ENCODE measurements around the gene BDKRB2. TPM values are rescaled to one million over a fixed set of nuclear protein-coding genes. Genes with fewer than 3 reads are reported as not detected.

BDKRB2 gene
- total RNA-seq, 2 experiments from 2014 or later: not detected

DNA sequence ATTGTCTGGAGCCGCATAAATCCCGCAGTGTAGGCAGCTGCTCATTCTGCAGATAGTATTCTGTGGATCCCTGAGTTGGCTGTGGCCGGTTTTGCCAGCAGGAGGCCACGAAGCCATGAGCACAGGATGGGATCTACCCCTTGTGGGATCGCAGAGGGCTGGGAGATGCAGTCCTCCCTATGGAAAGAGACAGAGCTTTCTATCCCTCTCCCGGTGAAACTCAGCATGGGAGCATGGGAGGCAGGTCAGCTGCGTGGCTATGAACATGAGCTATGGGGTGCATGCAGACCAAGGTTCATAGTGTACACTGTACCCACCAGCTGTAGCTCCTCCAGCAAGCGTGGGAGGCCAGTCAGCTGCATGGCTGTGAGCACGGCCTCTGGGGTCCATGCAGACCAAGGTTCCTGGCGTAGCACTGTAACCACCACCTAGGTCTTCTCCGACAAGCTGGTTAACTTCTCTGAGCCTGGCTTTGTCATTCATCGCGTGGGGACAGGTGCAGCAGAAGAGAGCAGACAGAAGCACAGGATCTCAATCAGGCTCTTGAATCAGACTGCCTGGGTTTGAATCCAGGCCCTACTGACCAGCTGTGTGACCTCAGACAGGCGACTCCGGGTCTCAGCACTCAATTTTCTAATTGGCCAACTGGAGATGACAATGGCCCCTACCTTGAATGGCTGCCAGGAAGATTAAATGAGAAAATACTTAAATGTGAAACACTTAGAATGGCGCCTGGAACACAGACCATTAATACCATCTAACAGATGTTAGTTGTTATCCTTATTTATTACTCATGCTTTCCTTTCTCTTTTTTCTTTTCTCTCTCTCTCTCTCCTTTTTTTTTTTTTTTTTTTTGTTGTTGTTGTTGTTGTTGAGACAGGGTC, 57.4 kb downstream of the BDKRB2 start:
- Mint-ChIP-seq H3K27me3 (peaks cover 8% of the 10 kb centered on the region), H3K4me1 (no peaks in the 10 kb centered on the region), H3K36me3 (ENCODE audit: low read depth) (no peaks in the 10 kb centered on the region), H3K27ac (no peak overlapping the region), H3K9me3 (ENCODE audit: low read depth) (no peaks in the 10 kb centered on the region), H3K4me3 (no peak overlapping the region)
- intact Hi-C loops (cut with DNase I, micrococcal nuclease): no loop called here
- ChIA-PET CTCF (interaction anchor here (0.5 to 2.0 kb wide), 3 partner anchors 10 to 134 kb away, joined by 3 to 8 read pairs (median 3); no protein-coding TSS in a partner anchor), POLR2A (no interaction called here)
- ATAC-seq: no peak
- DNase-seq: no peak

- DNase-seq: no peak
- peaks cover 4% of the 10 kb centered on the region for H3K27me3 Mint-ChIP-seq
- H3K4me1 Mint-ChIP-seq: no peaks in the 10 kb centered on the region
- no peak overlapping the region for H3K27ac Mint-ChIP-seq
- POLR2A ChIA-PET: no interaction called here
- no peaks in the 10 kb centered on the region for H3K36me3 Mint-ChIP-seq (ENCODE audit: low read depth)
- no peaks in the 10 kb centered on the region for H3K9me3 Mint-ChIP-seq (ENCODE audit: low read depth)
- CTCF ChIA-PET: no interaction called here
- no peak overlapping the region for H3K4me3 Mint-ChIP-seq
- ATAC-seq: no peak
- intact Hi-C loops (cut with DNase I, micrococcal nuclease): no loop called here
These were observed 58.9 kb downstream of the BDKRB2 start for GRCh38 chr14:96263347-96264199.

- POLR2A ChIA-PET: no interaction called here
- no peak overlapping the region for H3K27ac Mint-ChIP-seq
- intact Hi-C loops (cut with DNase I, micrococcal nuclease): no loop called here
- H3K4me1 Mint-ChIP-seq: no peaks in the 10 kb centered on the region
- CTCF ChIA-PET: no interaction called here
- ATAC-seq (no peak), DNase-seq (no peak)
- no peaks in the 10 kb centered on the region for H3K36me3 Mint-ChIP-seq (ENCODE audit: low read depth)
- no peaks in the 10 kb centered on the region for H3K9me3 Mint-ChIP-seq (ENCODE audit: low read depth)
- H3K4me3 Mint-ChIP-seq: no peak overlapping the region
- H3K27me3 Mint-ChIP-seq: peaks cover 4% of the 10 kb centered on the region
These were observed 59.5 kb downstream of the BDKRB2 start for GRCh38 chr14:96264200-96264553.

DNA sequence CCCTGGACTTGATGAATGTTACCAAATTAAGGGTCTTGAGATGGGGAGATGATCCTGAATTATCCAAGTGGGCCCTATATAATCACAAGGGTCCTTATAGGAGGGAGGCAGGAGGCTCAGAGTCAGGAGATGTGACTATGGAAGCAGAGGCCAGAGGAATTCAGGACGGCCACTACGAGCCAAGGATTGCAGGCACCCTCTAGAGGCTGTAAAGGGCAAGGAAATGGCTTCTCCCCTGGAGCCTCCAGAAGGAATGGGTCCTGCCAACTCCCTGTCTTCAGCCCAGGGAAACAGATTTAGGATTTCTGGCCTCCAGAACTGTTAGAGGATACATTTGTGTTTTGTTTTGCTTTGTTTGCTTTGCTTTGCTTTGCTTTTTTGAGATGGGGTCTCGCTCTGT, 60.2 kb downstream of the BDKRB2 start:
- Mint-ChIP-seq H3K4me1 (no peaks in the 10 kb centered on the region), H3K27me3 (peaks cover 4% of the 10 kb centered on the region), H3K9me3 (ENCODE audit: low read depth) (no peaks in the 10 kb centered on the region), H3K27ac (no peak overlapping the region), H3K36me3 (ENCODE audit: low read depth) (no peaks in the 10 kb centered on the region), H3K4me3 (no peak overlapping the region)
- no peak for ATAC-seq
- intact Hi-C loops (cut with DNase I, micrococcal nuclease): no loop called here
- no peak for DNase-seq
- ChIA-PET POLR2A (no interaction called here), CTCF (no interaction called here)

GRCh38 chr14:96265383-96266095, 60.9 kb downstream of the BDKRB2 start:
- DNase-seq: no peak
- no peak for ATAC-seq
- Mint-ChIP-seq H3K27me3 (peaks cover 4% of the 10 kb centered on the region), H3K4me1 (no peaks in the 10 kb centered on the region), H3K36me3 (ENCODE audit: low read depth) (no peaks in the 10 kb centered on the region), H3K4me3 (no peak overlapping the region), H3K27ac (no peak overlapping the region), H3K9me3 (ENCODE audit: low read depth) (no peaks in the 10 kb centered on the region)
- CTCF ChIA-PET: no interaction called here
- POLR2A ChIA-PET: no interaction called here
- intact Hi-C loops (cut with DNase I, micrococcal nuclease): no loop called here

GRCh38 chr14:96267336-96267735, 62.7 kb downstream of the BDKRB2 start:
- CTCF ChIA-PET: no interaction called here
- intact Hi-C loops (cut with DNase I, micrococcal nuclease): no loop called here
- no peaks in the 10 kb centered on the region for H3K9me3 Mint-ChIP-seq (ENCODE audit: low read depth)
- no peak overlapping the region for H3K4me3 Mint-ChIP-seq
- H3K27me3 Mint-ChIP-seq: peaks cover 4% of the 10 kb centered on the region
- no peaks in the 10 kb centered on the region for H3K36me3 Mint-ChIP-seq (ENCODE audit: low read depth)
- POLR2A ChIA-PET: no interaction called here
- no peak overlapping the region for H3K27ac Mint-ChIP-seq
- no peak for DNase-seq
- no peak for ATAC-seq
- no peaks in the 10 kb centered on the region for H3K4me1 Mint-ChIP-seq

GRCh38 chr14:96267916-96268315, 63.3 kb downstream of the BDKRB2 start:
- peaks cover 4% of the 10 kb centered on the region for H3K27me3 Mint-ChIP-seq
- H3K36me3 Mint-ChIP-seq (ENCODE audit: low read depth): no peaks in the 10 kb centered on the region
- no peaks in the 10 kb centered on the region for H3K9me3 Mint-ChIP-seq (ENCODE audit: low read depth)
- H3K4me1 Mint-ChIP-seq: no peaks in the 10 kb centered on the region
- H3K27ac Mint-ChIP-seq: no peak overlapping the region
- H3K4me3 Mint-ChIP-seq: no peak overlapping the region
- ATAC-seq (no peak), DNase-seq (no peak)
- POLR2A ChIA-PET: no interaction called here
- CTCF ChIA-PET: no interaction called here
- intact Hi-C loops (cut with DNase I, micrococcal nuclease): no loop called here

GRCh38 chr14:96268431-96269358, 64.1 kb downstream of the BDKRB2 start:
- Mint-ChIP-seq H3K9me3 (ENCODE audit: low read depth) (no peaks in the 10 kb centered on the region), H3K36me3 (ENCODE audit: low read depth) (no peaks in the 10 kb centered on the region), H3K27ac (no peak overlapping the region), H3K27me3 (peaks cover 4% of the 10 kb centered on the region), H3K4me3 (no peak overlapping the region), H3K4me1 (no peaks in the 10 kb centered on the region)
- ChIA-PET CTCF (no interaction called here), POLR2A (no interaction called here)
- no peak for ATAC-seq
- no peak for DNase-seq
- intact Hi-C loops (cut with DNase I, micrococcal nuclease): no loop called here

- H3K27ac Mint-ChIP-seq: no peak overlapping the region
- peaks cover 4% of the 10 kb centered on the region for H3K27me3 Mint-ChIP-seq
- CTCF ChIA-PET: no interaction called here
- POLR2A ChIA-PET: no interaction called here
- intact Hi-C loops (cut with DNase I, micrococcal nuclease): no loop called here
- DNase-seq (no peak), ATAC-seq (no peak)
- H3K9me3 Mint-ChIP-seq (ENCODE audit: low read depth): no peaks in the 10 kb centered on the region
- H3K4me1 Mint-ChIP-seq: no peaks in the 10 kb centered on the region
- no peaks in the 10 kb centered on the region for H3K36me3 Mint-ChIP-seq (ENCODE audit: low read depth)
- no peak overlapping the region for H3K4me3 Mint-ChIP-seq
These were observed 64.7 kb downstream of the BDKRB2 start for GRCh38 chr14:96269359-96269710.

- intact Hi-C loops (cut with DNase I, micrococcal nuclease): loop anchor here in 1 of 2 experiments (10.0 kb wide), 1 partner anchor 376 kb away; no protein-coding TSS in a partner anchor
- Mint-ChIP-seq H3K4me1 (no peaks in the 10 kb centered on the region), H3K9me3 (ENCODE audit: low read depth) (no peaks in the 10 kb centered on the region), H3K4me3 (no peak overlapping the region), H3K36me3 (ENCODE audit: low read depth) (no peaks in the 10 kb centered on the region), H3K27ac (no peak overlapping the region), H3K27me3 (peaks cover 4% of the 10 kb centered on the region)
- no peak for ATAC-seq
- DNase-seq: no peak
- ChIA-PET CTCF (interaction anchor here (0.6 to 9.8 kb wide), 5 partner anchors 10 to 296 kb away, joined by 3 to 94 read pairs (median 3); no protein-coding TSS in a partner anchor), POLR2A (no interaction called here)
These were observed 66.2 kb downstream of the BDKRB2 start for GRCh38 chr14:96270565-96271420.
